ENCODE data around the gene RUNX1.

DNA sequence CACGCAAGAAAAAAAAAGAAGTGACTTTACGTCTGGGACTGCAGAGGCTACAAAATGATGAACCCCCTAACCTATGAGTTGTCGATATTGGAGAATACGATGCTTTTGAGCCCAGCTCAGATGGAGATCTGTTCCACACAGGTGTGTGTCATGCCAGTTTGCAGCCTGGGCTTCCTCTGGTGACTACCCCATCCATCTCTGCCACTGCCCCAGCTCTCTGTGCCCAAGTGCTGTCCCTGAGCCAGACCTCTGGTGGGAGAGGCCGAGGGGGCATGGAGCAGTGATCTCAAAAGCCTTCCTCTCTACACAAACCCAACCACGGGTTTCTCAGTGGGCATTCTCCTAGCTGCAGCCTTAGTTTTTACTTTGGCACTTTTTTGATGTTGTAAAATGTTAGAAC lies 239.3 kb downstream of the RUNX1 start:
- TF ChIP-seq, protein P1, sequence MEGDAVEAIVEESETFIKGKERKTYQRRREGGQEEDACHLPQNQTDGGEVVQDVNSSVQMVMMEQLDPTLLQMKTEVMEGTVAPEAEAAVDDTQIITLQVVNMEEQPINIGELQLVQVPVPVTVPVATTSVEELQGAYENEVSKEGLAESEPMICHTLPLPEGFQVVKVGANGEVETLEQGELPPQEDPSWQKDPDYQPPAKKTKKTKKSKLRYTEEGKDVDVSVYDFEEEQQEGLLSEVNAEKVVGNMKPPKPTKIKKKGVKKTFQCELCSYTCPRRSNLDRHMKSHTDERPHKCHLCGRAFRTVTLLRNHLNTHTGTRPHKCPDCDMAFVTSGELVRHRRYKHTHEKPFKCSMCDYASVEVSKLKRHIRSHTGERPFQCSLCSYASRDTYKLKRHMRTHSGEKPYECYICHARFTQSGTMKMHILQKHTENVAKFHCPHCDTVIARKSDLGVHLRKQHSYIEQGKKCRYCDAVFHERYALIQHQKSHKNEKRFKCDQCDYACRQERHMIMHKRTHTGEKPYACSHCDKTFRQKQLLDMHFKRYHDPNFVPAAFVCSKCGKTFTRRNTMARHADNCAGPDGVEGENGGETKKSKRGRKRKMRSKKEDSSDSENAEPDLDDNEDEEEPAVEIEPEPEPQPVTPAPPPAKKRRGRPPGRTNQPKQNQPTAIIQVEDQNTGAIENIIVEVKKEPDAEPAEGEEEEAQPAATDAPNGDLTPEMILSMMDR (IDR thresholded peaks at IDR 0.05): no peak
- TF ChIP-seq EZH2 (IDR thresholded peaks at IDR 0.05; ENCODE audit: borderline replicate concordance, insufficient read depth, low read depth, low read length, poor library complexity, severe bottlenecking): no peak

Data from B cell (primary cell).